Nephron (organoid): Measurements from ENCODE around the gene TMPRSS9.

Source experiments
- H3K27ac Mint-ChIP-seq, 3 experiments: 2 replicates each; pipeline ENCODE4 v1.8.0; 2020; ENCODE audit warnings: mixed read lengths in 3 of 3, mild to moderate bottlenecking in 2 of 3, moderate library complexity in 1 of 3
- H3K27me3 Mint-ChIP-seq: 2 replicates; pipeline ENCODE4 v1.8.0; 2021; ENCODE audit warnings: low read depth, mild to moderate bottlenecking, moderate library complexity, mixed read lengths
- H3K36me3 Mint-ChIP-seq: 2 replicates; pipeline ENCODE4 v1.8.0; 2020; ENCODE audit warnings: low read depth, mixed read lengths
- H3K4me1 Mint-ChIP-seq: 2 replicates; pipeline ENCODE4 v1.8.0; 2020; ENCODE audit warnings: mixed read lengths
- H3K4me3 Mint-ChIP-seq, 3 experiments: 2 replicates each; pipeline ENCODE4 v1.8.0; 2020; ENCODE audit warnings: mild to moderate bottlenecking in 3 of 3, mixed read lengths in 3 of 3, moderate library complexity in 2 of 3
- H3K9me3 Mint-ChIP-seq: 2 replicates; pipeline ENCODE4 v1.8.0; 2020; ENCODE audit warnings: mixed read lengths
- CTCF ChIP-seq, 3 experiments: fragments of 200-600 bp; sonication (generic); IDR thresholded peaks; one replicate each; pipeline ENCODE4 v1.5.0; 2021; ENCODE audit warnings: antibody characterized with exemption in 3 of 3; ENCODE audit not compliant: unreplicated experiment in 3 of 3

TMPRSS9 gene

GRCh38 chr19:2341982-2342381 lies 18.1 kb upstream of the TMPRSS9 start:
- Mint-ChIP-seq H3K27me3 (no peaks in the 10 kb centered on the region), H3K4me3 (no peak overlapping the region), H3K36me3 (peaks cover 6% of the 10 kb centered on the region), H3K27ac (no peak overlapping the region), H3K4me1 (peaks cover 14% of the 10 kb centered on the region), H3K9me3 (no peaks in the 10 kb centered on the region)
- no peak for TF ChIP-seq CTCF (IDR thresholded peaks at IDR 0.05; ENCODE audit: unreplicated experiment in 3 of 3)

GRCh38 chr19:2342656-2343288 lies 17.3 kb upstream of the TMPRSS9 start:
- peaks cover 6% of the 10 kb centered on the region for H3K36me3 Mint-ChIP-seq
- H3K4me3 Mint-ChIP-seq, result no peak overlapping the region
- H3K27me3 Mint-ChIP-seq, result no peaks in the 10 kb centered on the region
- no peaks in the 10 kb centered on the region for H3K9me3 Mint-ChIP-seq
- H3K4me1 Mint-ChIP-seq, result peaks cover 6% of the 10 kb centered on the region
- no peak overlapping the region for H3K27ac Mint-ChIP-seq
- TF ChIP-seq CTCF (IDR thresholded peaks at IDR 0.05; ENCODE audit: unreplicated experiment in 3 of 3), result no peak

- H3K27me3 Mint-ChIP-seq, result no peaks in the 10 kb centered on the region
- no peak for TF ChIP-seq CTCF (IDR thresholded peaks at IDR 0.05; ENCODE audit: unreplicated experiment in 3 of 3)
- H3K4me1 Mint-ChIP-seq, result peaks cover 6% of the 10 kb centered on the region
- H3K4me3 Mint-ChIP-seq, result no peak overlapping the region
- H3K27ac Mint-ChIP-seq, result no peak overlapping the region
- no peaks in the 10 kb centered on the region for H3K9me3 Mint-ChIP-seq
- H3K36me3 Mint-ChIP-seq, result peaks cover 6% of the 10 kb centered on the region
Measured at GRCh38 chr19:2343289-2343982, 16.6 kb upstream of the TMPRSS9 start.

- no peak for TF ChIP-seq CTCF (IDR thresholded peaks at IDR 0.05; ENCODE audit: unreplicated experiment in 3 of 3)
- H3K27me3 Mint-ChIP-seq, result no peaks in the 10 kb centered on the region
- no peaks in the 10 kb centered on the region for H3K9me3 Mint-ChIP-seq
- no peak overlapping the region for H3K27ac Mint-ChIP-seq
- peaks cover 6% of the 10 kb centered on the region for H3K4me1 Mint-ChIP-seq
- peaks cover 6% of the 10 kb centered on the region for H3K36me3 Mint-ChIP-seq
- H3K4me3 Mint-ChIP-seq, result no peak overlapping the region
Measured at GRCh38 chr19:2344381-2344870, 15.6 kb upstream of the TMPRSS9 start.

GRCh38 chr19:2345076-2345475 lies 15.0 kb upstream of the TMPRSS9 start:
- Mint-ChIP-seq H3K4me1 (peaks cover 6% of the 10 kb centered on the region), H3K27me3 (no peaks in the 10 kb centered on the region), H3K36me3 (peaks cover 6% of the 10 kb centered on the region), H3K9me3 (no peaks in the 10 kb centered on the region), H3K4me3 (no peak overlapping the region), H3K27ac (no peak overlapping the region)
- no peak for TF ChIP-seq CTCF (IDR thresholded peaks at IDR 0.05; ENCODE audit: unreplicated experiment in 3 of 3)
